Astrocyte (in vitro differentiated cells and primary cell): ENCODE results near the gene CGA.

Source experiments
- CTCF ChIP-seq: IDR thresholded peaks from 2 replicates; pipeline ENCODE4 v1.5.1; 2011; ENCODE audit warnings: low read depth, mild to moderate bottlenecking, inconsistent platforms, low read length, moderate library complexity; ENCODE audit not compliant: insufficient read depth
- EZH2 ChIP-seq: IDR thresholded peaks from 2 replicates; pipeline ENCODE4 v1.6.1; 2012; ENCODE audit warnings: mild to moderate bottlenecking, low read length, inconsistent platforms; ENCODE audit not compliant: insufficient read depth

- TF ChIP-seq CTCF (no peak), EZH2 (no peak)
Observed at GRCh38 chr6:87071683-87072082, 23.2 kb downstream of the CGA start.
